ENCODE results near the gene TSPAN32.

DNA sequence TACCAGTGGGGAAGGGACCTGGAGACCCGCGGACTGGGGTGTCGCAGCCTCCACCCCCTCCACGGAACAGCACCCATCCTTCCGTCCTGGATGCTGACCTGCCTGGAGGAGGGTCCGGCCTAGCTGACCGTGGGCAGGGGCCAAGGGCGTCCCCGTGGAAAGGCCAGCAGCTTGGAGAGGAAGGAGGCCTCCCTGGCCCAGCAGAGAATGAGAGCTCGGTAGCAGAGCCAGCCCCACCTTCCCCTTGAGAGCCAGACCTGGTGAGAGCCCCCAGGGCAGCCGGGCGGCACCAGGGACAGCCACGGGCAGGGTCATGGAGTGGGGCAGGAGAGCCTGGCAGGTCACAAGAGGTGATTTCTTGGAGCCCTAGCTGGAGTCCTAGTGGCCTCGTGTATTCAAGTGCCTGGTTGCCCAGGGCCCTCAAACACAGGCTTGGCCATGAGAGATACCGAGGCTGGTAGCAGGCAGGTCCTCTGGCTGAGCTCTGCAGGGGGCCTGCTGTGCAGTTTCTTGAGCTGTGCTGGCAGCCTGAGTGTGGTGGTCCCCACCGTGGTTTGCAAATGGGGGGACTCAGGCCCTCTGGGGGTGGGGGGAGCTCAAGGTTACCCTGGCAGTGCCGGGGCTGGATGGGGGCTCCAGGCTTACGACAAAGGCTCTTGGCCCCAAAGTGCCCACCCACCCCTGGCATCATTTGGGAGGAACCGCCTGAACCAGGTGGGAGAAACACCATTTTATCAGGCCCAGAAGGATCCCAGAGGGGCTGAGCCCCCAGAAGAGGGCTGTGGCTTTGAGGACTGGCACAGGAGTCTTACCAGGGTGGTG lies 7.6 kb downstream of the TSPAN32 start:
- TF ChIP-seq JUND (IDR thresholded peaks at IDR 0.05; ENCODE audit: low read depth, low read length) (no peak), SREBF2 (IDR thresholded peaks at IDR 0.05; ENCODE audit: low read length) (no peak), TBL1XR1 (IDR thresholded peaks at IDR 0.05; ENCODE audit: low read depth, low read length) (no peak), SMARCA5 (IDR thresholded peaks at IDR 0.05) (no peak), POLR2AphosphoS5 (IDR thresholded peaks at IDR 0.05; ENCODE audit: low read length) (no peak), ATF2 (IDR thresholded peaks at IDR 0.05; ENCODE audit: low read length) (no peak)
- TF ChIP-seq, protein P1, sequence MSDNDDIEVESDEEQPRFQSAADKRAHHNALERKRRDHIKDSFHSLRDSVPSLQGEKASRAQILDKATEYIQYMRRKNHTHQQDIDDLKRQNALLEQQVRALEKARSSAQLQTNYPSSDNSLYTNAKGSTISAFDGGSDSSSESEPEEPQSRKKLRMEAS (IDR thresholded peaks at IDR 0.05; ENCODE audit: low read depth, low read length), result no peak
- TF ChIP-seq, protein P2, sequence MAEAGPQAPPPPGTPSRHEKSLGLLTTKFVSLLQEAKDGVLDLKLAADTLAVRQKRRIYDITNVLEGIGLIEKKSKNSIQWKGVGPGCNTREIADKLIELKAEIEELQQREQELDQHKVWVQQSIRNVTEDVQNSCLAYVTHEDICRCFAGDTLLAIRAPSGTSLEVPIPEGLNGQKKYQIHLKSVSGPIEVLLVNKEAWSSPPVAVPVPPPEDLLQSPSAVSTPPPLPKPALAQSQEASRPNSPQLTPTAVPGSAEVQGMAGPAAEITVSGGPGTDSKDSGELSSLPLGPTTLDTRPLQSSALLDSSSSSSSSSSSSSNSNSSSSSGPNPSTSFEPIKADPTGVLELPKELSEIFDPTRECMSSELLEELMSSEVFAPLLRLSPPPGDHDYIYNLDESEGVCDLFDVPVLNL (IDR thresholded peaks at IDR 0.05; ENCODE audit: low read depth, low read length), result no peak
- TF ChIP-seq, protein P3, sequence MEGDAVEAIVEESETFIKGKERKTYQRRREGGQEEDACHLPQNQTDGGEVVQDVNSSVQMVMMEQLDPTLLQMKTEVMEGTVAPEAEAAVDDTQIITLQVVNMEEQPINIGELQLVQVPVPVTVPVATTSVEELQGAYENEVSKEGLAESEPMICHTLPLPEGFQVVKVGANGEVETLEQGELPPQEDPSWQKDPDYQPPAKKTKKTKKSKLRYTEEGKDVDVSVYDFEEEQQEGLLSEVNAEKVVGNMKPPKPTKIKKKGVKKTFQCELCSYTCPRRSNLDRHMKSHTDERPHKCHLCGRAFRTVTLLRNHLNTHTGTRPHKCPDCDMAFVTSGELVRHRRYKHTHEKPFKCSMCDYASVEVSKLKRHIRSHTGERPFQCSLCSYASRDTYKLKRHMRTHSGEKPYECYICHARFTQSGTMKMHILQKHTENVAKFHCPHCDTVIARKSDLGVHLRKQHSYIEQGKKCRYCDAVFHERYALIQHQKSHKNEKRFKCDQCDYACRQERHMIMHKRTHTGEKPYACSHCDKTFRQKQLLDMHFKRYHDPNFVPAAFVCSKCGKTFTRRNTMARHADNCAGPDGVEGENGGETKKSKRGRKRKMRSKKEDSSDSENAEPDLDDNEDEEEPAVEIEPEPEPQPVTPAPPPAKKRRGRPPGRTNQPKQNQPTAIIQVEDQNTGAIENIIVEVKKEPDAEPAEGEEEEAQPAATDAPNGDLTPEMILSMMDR (IDR thresholded peaks at IDR 0.05 in 2 of 3, conservative IDR thresholded peaks at IDR 0.05 in 1 of 3; ENCODE audit: control insufficient read depth in 2 of 3, extremely low read depth in 1 of 3, insufficient read depth in 1 of 3, low read depth in 3 of 3, low read length in 3 of 3), result no peak

Measured in GM12878 (cell line).